Measurements from ENCODE around the gene MRAP.

The MRAP gene

DNA sequence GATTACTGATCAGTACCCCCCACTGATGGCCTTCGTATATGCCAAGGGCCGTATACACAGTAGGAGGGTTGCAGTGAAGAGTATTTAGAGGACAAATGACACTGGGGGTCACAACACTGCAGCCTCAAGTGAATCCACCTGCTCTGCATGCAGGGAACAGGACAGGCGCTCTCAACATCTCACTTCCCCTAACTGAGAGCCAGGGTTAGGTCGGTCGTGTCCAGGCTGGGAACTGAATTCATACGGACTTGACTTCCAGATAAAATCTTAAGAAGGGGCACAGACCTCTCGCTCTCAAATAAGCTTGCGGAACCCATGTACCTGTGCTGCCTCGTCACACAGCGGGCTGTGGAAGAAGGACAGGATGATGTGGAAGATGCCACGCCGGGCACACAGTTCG lies 22.8 kb downstream of the MRAP start:
- DNase-seq (ENCODE audit: low read depth in 2 of 3, low spot score in 2 of 3) = no peak

DNA sequence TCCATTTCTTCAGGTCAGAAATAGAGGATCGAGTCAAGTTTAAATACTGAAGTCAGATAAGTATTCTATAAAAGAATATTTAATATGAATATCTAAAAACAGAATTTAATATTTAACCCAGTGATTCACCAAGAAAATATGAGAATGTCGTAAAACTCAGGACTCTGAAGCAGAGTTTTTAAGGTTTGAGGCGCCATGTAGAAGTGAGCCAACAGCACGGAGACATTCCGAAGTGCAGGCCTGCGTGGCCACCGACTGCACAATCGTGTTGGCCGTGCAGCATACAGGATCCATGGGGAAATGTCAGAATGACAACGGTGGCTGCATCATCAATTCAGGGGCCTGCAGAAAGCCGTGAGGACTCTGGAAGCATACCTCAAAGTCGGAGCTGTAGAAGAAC lies 23.4 kb downstream of the MRAP start:
- no peak for DNase-seq (ENCODE audit: low read depth in 2 of 3, low spot score in 2 of 3)

DNA sequence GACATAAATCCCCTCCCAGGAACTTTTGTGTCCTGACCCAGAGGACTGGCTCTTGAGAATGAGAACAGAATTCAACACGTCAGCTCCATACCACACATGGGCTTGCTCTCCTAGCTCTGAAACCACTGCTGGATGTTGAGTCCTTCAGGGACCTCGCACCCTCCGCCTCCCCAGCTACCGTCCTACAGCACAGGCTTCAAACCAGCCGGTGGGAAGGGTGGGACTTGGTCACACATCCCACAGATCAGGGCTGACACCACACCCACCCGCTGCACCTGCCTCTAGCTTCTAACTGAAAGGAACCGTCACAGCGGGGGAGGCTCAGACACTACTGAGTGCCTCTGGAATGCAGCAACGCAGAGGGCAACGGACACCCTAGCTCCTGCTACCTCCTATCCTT lies 24.0 kb downstream of the MRAP start:
- DNase-seq (ENCODE audit: low read depth in 2 of 3, low spot score in 2 of 3) = no peak

DNA sequence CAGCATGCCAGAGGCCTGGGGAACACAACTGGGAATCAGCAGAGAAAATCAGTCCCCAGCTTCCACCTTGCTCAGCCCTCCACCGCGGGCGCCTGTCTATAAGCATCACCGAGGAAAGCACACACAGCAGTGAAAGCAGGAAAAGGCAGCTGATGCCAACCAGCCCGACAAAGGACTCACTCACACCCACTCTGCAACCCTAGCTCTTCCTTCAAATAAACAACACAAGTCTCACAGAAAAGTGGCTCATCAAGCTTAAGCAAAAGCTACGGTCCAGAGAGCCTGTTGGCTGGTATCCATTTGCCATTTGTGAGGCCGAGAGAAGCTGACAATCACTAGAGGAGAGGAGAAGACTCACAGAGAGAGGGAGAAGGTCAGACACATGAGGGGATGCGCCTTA lies 27.1 kb downstream of the MRAP start:
- no peak for DNase-seq (ENCODE audit: low read depth in 2 of 3, low spot score in 2 of 3)

DNA sequence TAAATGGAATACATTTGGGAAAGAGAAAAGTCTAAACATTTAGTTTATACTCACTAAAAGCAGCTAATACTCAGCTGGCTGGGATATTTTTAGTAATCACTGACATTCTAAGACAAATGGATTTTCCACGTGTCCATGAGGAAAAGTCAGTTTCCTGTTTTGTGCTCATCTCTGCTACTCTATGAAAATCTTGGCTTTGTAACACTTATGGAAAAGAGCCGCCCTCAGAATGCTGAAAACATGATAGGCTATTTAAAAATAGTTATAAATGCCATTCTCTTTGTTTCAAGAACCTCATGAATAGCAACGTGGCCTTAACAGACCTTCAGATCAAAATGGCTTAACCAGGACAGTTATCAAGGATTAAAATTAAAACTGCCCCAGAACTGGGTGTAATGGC lies 29.9 kb downstream of the MRAP start:
- DNase-seq (ENCODE audit: low read depth in 2 of 3, low spot score in 2 of 3) = no peak

DNA sequence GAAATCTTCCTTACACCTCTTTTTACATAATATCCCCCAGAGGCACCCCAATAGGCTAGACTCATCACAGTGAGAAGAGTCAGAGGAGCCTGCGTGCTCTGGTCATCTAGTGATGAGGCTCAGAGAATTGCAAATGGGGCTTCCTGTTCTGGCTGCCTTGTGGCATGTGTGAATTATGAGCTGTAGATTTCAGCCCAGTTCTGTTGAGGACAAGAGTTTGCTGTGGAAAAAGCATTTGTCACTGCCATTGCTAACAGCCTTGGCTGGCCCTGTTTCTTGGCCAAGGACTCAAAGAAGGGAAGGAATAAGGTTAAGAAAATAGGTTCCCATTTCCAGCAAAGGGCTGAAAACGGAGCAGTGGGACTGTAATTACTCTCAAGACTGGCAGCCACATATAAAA lies 30.7 kb downstream of the MRAP start:
- DNase-seq (ENCODE audit: low read depth in 2 of 3, low spot score in 2 of 3) = no peak

DNA sequence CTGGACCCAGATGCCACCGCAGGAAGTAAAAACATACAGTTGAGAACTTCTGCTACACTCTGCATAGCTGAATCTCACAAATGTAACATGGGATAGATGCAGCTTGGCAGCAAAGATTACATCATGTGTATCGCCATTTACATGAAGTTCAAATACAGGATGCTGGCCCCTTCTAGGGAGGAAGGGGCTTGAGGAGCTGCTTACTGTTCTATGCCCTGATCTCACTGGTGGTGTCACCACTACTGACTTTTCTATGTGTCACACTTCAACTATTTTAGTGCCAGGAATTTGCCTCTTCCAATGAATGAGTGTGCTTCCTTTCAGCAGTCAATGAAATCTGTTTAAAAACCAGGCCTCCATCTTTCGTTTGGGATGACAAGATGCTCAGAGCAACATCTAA lies 31.1 kb downstream of the MRAP start:
- DNase-seq (ENCODE audit: low read depth in 2 of 3, low spot score in 2 of 3) = no peak

DNA sequence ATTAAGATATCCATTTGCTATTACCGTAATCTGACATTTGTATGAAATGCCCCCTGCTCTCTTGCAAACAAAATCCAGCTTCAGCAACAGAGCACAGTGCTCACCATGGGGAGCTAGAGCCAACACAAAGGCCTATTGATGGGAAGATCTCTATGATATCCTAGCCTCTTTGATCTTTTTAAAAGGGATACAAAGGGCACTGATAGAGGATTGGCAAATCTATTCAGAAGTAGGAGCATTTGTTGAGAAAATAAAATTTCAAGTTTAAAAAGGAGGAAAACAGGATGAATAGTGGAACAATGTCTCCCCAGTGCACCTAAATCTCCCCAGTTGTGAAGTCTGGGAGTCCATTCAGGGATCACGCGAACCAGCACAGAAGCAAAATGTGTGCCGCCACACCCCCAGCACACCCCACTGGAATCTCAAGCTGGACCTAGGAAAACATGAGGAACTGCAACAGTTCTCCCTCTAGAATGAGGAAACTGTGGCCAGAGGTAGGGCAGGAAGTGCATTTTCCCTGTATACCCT lies 32.2 kb downstream of the MRAP start:
- DNase-seq (ENCODE audit: low read depth in 2 of 3, low spot score in 2 of 3) = no peak

DNA sequence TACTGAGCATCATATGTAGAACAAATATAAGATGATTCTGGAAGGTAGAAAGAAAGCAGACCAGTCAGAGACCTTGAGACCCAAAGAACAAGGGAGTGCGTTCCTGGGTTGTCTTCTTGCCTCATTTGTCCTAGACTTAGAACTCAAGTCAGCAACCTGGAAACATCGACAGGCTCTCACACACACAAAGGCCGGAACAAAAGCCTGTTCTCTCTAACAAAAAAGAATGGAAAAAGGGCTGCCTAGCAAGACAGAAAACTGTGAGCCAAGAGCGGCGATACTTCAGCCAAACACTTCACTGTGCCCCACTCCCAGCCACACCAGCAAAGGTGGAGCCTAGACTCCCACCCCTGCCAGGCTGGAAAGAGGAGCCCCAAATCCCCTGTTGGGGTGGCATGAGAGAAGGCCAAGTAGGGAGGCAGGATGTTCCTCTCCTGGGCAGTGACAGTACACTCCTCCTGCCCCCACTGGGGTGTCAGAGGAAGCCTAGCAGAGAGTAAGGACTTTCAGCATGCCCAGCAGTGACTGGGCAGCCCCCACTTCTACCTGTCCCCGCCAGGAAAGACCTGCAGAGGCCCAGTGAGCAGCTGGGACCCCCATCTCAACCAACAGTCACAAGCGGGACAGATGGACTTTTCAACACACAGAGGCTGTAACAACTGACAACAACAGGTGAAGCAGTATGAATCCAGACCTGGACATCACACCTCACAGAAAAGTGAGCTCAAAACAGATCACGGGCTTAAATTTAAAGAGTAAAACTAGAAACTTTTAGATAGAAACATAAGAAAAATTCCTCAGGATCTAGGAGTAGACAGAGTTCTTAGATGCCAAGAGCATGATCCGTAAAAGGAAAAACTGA lies 33.0 kb downstream of the MRAP start:
- no peak for DNase-seq (ENCODE audit: low read depth in 2 of 3, low spot score in 2 of 3)

DNA sequence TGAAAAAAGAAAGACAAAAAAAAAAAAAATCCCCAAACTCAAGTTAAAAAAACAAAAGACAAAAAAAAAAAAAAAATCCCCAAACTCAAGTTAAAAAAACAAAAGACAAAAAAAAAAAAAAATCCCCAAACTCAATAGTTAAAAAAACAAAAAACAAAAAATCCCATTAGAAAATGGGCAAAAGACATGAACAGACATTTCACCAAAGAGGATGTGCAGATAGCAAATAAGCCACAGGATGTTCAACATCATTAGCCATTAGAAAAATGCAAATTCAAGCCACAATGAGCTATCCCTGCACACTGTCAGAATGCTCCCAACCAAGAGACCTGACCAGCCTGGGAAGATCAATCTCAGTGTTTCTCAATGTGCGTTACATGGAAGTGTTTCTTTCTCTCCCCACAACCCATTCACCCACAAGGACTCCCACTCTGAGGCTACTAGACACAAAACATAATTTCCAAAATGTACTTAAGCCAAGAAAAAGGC lies 33.9 kb downstream of the MRAP start:
- DNase-seq (ENCODE audit: low read depth in 2 of 3, low spot score in 2 of 3) = no peak

DNA sequence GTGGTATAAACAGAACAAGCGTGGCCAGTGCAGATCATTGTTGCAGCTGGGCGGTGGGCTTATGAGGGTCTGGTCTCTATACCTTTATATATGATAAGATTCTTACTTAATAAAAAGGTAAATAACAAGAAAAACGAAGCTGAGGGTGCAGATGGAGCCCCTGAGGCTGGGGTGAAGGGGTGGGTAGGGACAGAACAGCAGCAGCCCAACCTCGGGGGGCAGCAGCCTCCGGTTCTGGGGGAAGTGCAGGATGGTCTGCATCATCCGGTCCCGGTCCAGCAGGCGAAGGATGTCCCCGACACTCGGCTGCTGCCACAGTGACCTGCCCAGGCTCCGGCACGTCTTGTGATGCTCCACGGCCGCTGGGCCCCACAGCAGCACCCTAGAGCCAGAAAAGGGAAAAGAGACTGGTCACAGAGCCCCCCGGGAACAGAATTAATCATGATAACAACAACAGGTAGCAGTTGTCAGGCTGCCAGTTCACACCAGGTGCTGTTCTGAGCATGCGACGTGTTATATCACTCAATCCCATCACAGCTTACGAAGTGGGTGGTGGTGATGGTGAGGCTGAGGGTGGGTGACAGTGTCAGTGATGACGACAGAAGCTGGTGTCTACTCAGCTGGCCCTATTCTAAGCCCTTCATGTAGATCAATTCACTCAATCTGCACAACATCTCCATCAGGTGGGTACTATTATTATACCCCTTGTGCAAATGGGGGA lies 35.5 kb downstream of the MRAP start:
- DNase-seq (ENCODE audit: low read depth in 2 of 3, low spot score in 2 of 3) = no peak

DNA sequence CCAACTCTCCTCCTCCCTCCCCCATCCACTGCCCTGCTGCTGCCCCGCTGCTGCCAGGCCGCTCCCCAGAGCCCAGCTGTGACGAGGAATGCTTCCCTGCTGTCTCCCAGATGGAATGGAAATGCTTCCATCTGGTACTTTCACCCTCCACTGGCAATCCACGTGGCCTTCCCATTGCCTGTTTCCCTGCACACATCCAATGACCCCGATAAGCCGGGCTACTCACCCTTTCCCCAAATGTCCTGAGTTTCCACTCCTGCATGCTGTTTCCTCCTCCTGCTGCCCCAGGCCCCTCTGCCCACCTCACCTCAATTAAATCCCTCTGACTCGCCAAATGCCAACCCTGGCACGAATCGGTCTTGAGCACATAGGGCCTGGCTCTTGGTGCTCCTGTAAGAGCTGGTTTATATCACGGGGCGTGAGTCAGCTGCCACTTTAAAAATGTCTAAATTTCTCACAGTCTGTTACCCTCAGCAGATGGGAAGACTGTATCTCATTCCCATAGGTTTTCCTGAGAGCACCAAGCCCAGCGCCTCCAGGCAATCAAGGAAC lies 36.4 kb downstream of the MRAP start:
- no peak for DNase-seq (ENCODE audit: low read depth in 2 of 3, low spot score in 2 of 3)

DNA sequence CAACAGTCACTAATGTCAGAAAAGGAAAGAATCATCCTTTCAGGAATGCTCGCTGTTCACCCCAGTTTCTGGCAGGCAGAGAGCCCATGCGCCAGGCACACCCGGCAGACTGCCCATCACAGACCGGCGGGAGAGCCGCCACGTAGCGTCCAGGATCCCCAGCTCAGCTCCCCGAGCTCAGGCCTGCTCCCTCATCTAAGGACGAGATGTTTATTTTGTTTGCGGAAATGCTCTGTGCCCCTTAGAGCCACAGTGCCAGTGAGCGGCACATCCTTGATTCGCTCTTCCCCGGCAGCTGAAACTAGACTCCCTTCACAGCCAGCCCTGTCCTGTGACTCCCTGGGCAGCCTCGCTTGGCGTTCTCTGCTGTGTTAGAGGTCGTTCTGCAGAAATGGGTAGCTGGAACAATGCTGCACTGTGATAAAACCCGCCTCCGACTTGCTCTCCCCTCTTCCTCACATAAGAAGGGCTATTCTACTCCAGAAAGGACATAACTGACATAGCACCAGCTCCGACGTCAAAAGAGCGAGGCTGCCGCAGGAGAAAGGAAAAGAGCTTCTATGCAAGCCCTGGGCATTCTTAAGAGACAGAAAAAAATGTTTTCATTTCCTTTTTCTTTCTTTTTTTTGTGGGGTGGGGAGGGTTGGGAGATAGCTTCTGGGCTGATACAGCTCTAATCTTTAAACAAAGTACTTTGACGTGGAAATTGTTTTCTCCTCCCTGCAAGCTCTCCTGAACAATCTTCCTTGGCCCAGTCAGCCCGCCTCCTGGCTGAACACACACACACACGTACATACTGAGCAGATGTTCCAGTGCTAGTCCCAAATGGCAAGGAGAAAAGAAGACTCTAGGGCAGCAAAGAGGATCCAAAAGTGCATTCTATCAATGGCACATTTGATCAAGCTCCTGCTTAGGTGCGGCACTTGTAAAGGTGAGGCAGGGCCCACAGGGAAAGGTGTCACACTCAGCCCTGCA lies 37.2 kb downstream of the MRAP start:
- no peak for DNase-seq (ENCODE audit: low read depth in 2 of 3, low spot score in 2 of 3)

DNA sequence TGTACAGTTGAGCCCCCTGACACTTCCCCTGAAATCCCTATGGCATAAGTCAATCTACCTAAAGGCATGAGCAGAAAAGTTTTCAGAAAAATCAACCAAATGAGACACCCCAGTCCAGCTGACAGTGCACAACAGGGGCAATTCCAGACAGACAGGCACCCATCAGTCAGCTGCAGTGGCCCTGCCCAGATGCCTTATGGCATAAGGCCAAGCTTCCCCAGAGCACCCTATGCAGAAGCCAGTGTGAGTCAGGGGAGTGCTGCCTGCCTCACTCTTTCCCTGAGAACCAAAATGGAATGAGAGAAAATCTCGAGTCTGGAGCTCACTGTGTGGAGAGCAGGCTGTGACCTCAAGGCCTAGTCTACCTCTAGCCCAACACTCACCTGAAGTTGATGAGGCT lies 38.1 kb downstream of the MRAP start:
- DNase-seq (ENCODE audit: low read depth in 2 of 3, low spot score in 2 of 3) = no peak

DNA sequence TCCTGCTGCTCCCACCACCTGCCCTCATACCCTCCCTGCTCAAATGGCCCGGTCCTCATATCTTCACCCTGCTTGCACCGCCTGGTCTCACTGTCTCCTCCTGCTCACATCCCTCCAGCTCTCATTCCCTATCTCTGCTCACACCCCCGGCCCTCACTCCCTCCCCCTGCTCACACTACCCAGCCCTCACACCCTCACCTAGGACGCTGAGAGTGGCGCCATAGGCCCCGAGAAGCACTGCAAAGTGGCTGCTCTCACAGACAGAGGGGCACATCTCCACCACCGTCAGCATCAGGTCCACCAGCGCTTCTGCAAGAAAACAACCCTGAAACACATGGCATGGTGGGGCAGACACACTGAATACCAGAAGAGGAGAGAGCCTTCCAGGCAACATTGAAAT lies 38.6 kb downstream of the MRAP start:
- DNase-seq (ENCODE audit: low read depth in 2 of 3, low spot score in 2 of 3) = no peak

DNA sequence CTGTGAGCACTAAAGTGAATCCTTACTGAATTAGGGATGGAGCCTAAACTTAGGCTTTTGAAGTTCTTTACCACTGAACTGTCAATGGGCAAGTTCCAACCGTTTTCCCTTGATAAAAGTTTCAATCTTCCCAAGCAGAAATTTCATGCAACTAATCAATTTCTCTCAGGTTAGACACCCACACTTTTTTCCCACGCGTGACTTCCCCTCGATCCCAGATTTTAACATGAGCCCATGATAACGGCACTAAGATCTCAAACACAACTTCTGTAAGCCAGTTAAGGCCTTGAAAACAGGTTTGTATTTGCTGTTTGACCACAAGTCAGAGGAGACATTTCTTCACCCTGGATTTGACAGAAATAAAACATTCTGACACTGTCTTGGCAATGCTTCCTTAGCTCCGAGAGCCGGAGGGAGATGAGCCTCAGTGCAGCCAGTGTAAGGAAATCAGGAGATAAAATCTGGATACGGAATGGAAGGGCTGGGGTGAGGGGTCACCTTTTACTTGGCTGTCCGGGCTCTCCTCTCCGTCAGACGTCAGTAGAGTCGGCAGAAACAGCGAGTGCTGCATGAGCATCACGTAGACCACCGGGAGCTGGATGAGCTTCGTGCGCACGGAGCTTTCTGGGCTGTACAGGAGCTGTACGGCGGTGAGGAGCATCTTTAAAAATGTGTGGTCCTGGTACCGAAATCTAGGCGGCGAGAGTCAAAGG lies 39.7 kb downstream of the MRAP start:
- DNase-seq (ENCODE audit: low read depth in 2 of 3, low spot score in 2 of 3) = no peak

DNA sequence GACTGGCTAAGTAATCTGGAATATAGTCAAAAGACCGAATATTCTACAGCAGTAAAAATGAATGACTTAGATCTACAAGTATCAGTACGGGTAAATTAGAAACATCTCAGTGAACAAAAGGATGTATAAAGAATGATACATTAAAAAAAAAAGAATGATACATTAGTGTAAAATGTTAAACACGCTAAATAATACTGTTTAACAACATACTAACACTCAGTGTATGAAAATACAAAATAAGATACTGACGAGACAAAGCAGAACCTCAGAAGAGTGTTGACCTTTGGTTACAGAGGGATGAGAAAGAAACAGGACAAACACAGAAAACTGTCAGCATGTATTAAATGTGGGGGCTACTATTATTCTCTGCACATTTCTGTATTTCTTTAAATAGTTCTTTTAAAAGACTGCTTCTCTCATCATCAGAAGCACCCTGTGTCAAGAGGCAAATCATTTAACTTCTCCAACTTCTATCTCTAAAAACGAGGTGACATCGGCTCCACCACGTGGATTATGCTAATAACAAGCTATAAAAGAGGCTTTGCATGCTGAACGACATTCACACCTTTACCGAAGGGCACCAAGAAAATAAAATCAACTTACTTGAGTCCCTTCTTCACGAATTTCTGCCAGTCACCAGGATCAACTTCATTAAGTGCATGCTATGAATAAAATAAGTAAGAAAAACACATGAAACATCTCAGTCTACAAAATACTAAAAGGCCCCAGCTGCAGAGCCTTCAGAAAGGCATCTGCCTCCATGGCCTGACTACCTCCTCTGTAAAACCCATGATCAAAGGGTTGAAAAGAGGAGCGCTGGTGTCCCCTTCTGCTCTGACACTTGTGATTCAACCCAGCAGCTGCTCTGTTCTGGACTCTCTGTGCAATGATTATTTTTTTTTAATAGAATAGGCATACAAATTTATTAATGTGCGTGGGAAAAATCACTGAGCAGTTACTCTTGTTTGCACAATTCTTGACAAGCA lies 42.5 kb downstream of the MRAP start:
- DNase-seq (ENCODE audit: low read depth in 2 of 3, low spot score in 2 of 3) = no peak

DNA sequence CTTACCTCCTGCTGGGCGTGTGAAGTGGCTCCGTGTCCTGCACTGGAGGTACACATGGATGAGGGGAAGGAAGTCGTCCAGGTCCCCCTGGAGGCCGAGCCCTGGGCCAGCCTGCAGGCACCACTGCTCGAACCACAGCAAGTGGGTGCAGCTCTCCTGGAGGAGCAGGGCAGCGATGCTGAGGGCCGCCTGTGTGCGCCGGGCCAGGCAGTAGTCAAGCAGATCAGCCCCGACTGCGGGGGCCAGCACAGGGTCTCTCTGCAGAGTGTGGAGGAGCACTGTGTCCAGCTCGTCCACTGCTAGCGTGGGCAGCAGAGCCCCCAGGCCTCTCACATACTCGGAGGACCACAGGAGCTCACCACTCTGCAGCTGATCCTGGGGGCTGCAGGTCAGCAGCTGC lies 48.3 kb downstream of the MRAP start:
- no peak for DNase-seq (ENCODE audit: low read depth in 2 of 3, low spot score in 2 of 3)

DNA sequence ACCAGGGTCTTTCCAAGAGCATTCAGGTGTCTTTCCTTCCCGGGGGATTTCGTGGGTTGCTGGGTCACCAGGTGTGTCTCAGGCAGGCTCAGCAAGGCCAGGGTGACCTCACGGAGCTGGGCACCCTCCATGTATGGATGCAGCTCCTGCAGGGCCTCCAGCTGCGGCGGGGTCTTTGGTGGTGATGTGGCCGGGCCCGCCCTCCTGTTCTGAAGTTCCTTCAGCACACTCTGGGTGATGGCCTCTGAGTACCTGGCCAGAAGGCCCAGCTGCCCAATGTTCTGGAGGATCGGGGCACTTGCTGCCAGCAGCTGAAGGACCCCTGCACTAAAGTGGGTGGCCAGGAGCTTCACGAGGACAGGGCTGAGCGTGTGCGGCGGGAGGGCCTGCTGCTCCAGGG lies 48.7 kb downstream of the MRAP start:
- DNase-seq (ENCODE audit: low read depth in 2 of 3, low spot score in 2 of 3) = no peak
